Progenitor cell of endocrine pancreas (in vitro differentiated cells): Measurements from ENCODE around the gene RPL36AL. TPM values are rescaled to one million over a fixed set of nuclear protein-coding genes. Genes with fewer than 3 reads are reported as not detected.
"Not testable (repeated sequence)": the region's sequence is repeated elsewhere in the genome, so short reads cannot be mapped to it uniquely, and the experiment has no call there.

Source experiments
- DNase-seq: peaks from one replicate; pipeline ENCODE4 v3.0.0; 2021; ENCODE audit warnings: low spot score; ENCODE audit not compliant: unreplicated experiment
- H3K27ac Mint-ChIP-seq: 2 replicates; pipeline ENCODE4 v1.8.0; 2021; ENCODE audit warnings: mild to moderate bottlenecking, moderate library complexity, mixed read lengths
- H3K27me3 Mint-ChIP-seq: 2 replicates; pipeline ENCODE4 v1.8.0; 2021; ENCODE audit warnings: mixed read lengths
- H3K36me3 Mint-ChIP-seq: 2 replicates; pipeline ENCODE4 v1.8.0; 2022; ENCODE audit warnings: mixed read lengths; ENCODE audit not compliant: insufficient read depth
- H3K4me1 Mint-ChIP-seq: 2 replicates; pipeline ENCODE4 v1.8.0; 2021; ENCODE audit warnings: low read depth, mixed read lengths
- H3K4me3 Mint-ChIP-seq: 2 replicates; pipeline ENCODE4 v1.8.0; 2021; ENCODE audit warnings: low read depth, mild to moderate bottlenecking, moderate library complexity, mixed read lengths
- H3K9me3 Mint-ChIP-seq: 2 replicates; pipeline ENCODE4 v1.8.0; 2021; ENCODE audit warnings: low read depth, mixed read lengths
- total RNA-seq: library from RNA; stranded (reverse); gene quantifications from 2 replicates; pipeline ENCODE4 v1.2.1, GENCODE V29; 2021
- TF ChIP-seq, protein P1 (sequence below): fragments of 200-600 bp; sonication (generic); IDR thresholded peaks from one replicate; pipeline ENCODE4 v1.5.0; 2021; ENCODE audit warnings: antibody characterized with exemption, mild to moderate bottlenecking; ENCODE audit not compliant: unreplicated experiment

The RPL36AL gene
- total RNA-seq, 1 donor from 2014 or later: 157 TPM

DNA sequence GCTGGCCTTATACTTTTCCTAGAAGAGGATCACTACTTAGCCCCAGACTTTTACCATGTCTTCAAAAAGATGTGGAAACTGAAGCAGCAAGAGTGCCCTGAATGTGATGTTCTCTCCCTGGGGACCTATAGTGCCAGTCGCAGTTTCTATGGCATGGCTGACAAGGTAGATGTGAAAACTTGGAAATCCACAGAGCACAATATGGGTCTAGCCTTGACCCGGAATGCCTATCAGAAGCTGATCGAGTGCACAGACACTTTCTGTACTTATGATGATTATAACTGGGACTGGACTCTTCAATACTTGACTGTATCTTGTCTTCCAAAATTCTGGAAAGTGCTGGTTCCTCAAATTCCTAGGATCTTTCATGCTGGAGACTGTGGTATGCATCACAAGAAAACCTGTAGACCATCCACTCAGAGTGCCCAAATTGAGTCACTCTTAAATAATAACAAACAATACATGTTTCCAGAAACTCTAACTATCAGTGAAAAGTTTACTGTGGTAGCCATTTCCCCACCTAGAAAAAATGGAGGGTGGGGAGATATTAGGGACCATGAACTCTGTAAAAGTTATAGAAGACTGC, 1.7 kb upstream of the RPL36AL start:
- Mint-ChIP-seq H3K36me3 (peaks cover 16% of the 10 kb centered on the region), H3K4me1 (peaks cover 22% of the 10 kb centered on the region), H3K9me3 (no peaks in the 10 kb centered on the region), H3K27me3 (no peaks in the 10 kb centered on the region), H3K4me3 (peak overlapping the region; percentile 95), H3K27ac (peak overlapping the region; percentile 52)
- TF ChIP-seq, protein P1, sequence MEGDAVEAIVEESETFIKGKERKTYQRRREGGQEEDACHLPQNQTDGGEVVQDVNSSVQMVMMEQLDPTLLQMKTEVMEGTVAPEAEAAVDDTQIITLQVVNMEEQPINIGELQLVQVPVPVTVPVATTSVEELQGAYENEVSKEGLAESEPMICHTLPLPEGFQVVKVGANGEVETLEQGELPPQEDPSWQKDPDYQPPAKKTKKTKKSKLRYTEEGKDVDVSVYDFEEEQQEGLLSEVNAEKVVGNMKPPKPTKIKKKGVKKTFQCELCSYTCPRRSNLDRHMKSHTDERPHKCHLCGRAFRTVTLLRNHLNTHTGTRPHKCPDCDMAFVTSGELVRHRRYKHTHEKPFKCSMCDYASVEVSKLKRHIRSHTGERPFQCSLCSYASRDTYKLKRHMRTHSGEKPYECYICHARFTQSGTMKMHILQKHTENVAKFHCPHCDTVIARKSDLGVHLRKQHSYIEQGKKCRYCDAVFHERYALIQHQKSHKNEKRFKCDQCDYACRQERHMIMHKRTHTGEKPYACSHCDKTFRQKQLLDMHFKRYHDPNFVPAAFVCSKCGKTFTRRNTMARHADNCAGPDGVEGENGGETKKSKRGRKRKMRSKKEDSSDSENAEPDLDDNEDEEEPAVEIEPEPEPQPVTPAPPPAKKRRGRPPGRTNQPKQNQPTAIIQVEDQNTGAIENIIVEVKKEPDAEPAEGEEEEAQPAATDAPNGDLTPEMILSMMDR: no peak
- no peak for DNase-seq

GRCh38 chr14:49621114-49621881, 872 bp upstream of the RPL36AL start:
- peak; percentile 39 for DNase-seq
- Mint-ChIP-seq H3K27ac (peak overlapping the region; percentile 56), H3K4me3 (peak overlapping the region; percentile 95), H3K36me3 (peaks cover 15% of the 10 kb centered on the region), H3K27me3 (no peaks in the 10 kb centered on the region), H3K4me1 (peaks cover 22% of the 10 kb centered on the region), H3K9me3 (no peaks in the 10 kb centered on the region)
- TF ChIP-seq, protein P1: peak; percentile 1

- no peak for DNase-seq
- H3K9me3 Mint-ChIP-seq: no peaks in the 10 kb centered on the region
- H3K4me3 Mint-ChIP-seq: peak overlapping the region; percentile 95
- H3K27ac Mint-ChIP-seq: peak overlapping the region; percentile 99
- H3K4me1 Mint-ChIP-seq: peaks cover 22% of the 10 kb centered on the region
- H3K36me3 Mint-ChIP-seq: peaks cover 11% of the 10 kb centered on the region
- TF ChIP-seq, protein P1: no peak
- no peaks in the 10 kb centered on the region for H3K27me3 Mint-ChIP-seq
These were observed 696 bp downstream of the RPL36AL start for GRCh38 chr14:49619730-49620129.

DNA sequence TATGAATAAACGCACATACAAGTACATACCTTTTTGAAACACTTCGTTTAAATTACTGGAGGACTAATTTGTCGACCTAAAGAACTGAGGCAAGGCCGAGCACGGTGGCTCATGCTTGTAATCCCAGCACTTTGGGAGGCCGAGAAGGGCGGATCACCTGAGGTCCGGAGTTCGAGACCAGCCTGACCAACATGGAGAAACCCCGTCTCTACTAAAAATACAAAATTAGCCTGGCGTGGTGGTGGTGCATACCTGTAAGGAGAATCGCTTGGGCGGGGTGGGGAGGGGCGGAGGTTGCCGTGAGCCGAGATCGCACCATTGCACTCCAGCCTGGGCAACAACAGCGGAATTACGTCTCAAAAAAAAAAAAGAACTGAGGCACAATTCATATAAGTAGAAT, 1.2 kb downstream of the RPL36AL start:
- H3K9me3 Mint-ChIP-seq, H3K27me3 Mint-ChIP-seq, DNase-seq: not testable (repeated sequence)
- Mint-ChIP-seq H3K36me3 (peaks cover 12% of the 10 kb centered on the region), H3K4me1 (peaks cover 22% of the 10 kb centered on the region), H3K4me3 (peak overlapping the region; percentile 95), H3K27ac (peak overlapping the region; percentile 99)

- H3K36me3 Mint-ChIP-seq: peaks cover 14% of the 10 kb centered on the region
- DNase-seq: no peak
- H3K4me3 Mint-ChIP-seq: peak overlapping the region; percentile 11
- no peaks in the 10 kb centered on the region for H3K9me3 Mint-ChIP-seq
- peak overlapping the region; percentile 82 for H3K27ac Mint-ChIP-seq
- H3K4me1 Mint-ChIP-seq: peaks cover 22% of the 10 kb centered on the region
- TF ChIP-seq, protein P1: no peak
- no peaks in the 10 kb centered on the region for H3K27me3 Mint-ChIP-seq
These were observed 2.4 kb downstream of the RPL36AL start for GRCh38 chr14:49617852-49618519.
